Naive thymus-derived CD4-positive, alpha-beta T cell (primary cell): ENCODE measurements around the gene OCA2. TPM values are rescaled to one million over a fixed set of nuclear protein-coding genes. Genes with fewer than 3 reads are reported as not detected.

Source experiments
- ATAC-seq: fragments of 150-1000 bp; cut with Tn5 transposase; 2 replicates; pipeline ENCODE4 v1.10.0; 2021; ENCODE audit warnings: mild to moderate bottlenecking, moderate library complexity
- CTCF ChIA-PET: fragments of 350-600 bp; sonication (Branson Sonifier 250); formaldehyde crosslinking; loops from one replicate; lab custom pipeline; 2021; ENCODE audit warnings: antibody characterized with exemption; lab: Charles Lee
- POLR2A ChIA-PET: fragments of 350-600 bp; sonication (Branson Sonifier 250); formaldehyde crosslinking; loops from one replicate; lab custom pipeline; 2021; ENCODE audit warnings: antibody characterized with exemption, inconsistent platforms; lab: Charles Lee
- DNase-seq, 9 donors: peaks; one replicate each; pipeline versions ENCODE4 v3.0.0 to v3.0.0-alpha.2; 2020 to 2022; ENCODE audit warnings: mixed read lengths in 1 of 9
- H3K27ac ChIP-seq: one replicate; pipeline ENCODE4 v1.7.0; 2013; ENCODE audit warnings: mild to moderate bottlenecking, low read depth, low read length, moderate library complexity
- H3K27me3 ChIP-seq, 2 donors: one replicate each; pipeline ENCODE4 v1.7.0; 2013; ENCODE audit warnings: low read length in 2 of 2, mild to moderate bottlenecking in 2 of 2, moderate library complexity in 2 of 2; ENCODE audit not compliant: control insufficient read depth in 2 of 2, insufficient read depth in 2 of 2
- H3K36me3 ChIP-seq, 3 experiments: 1 replicate in 2 of 3; 2 replicates in 1 of 3; pipeline ENCODE4 v1.7.0; 2013; ENCODE audit warnings: low read length in 3 of 3, mild to moderate bottlenecking in 3 of 3, moderate library complexity in 1 of 3; ENCODE audit not compliant: insufficient read depth in 3 of 3, control insufficient read depth in 2 of 3
- H3K4me1 ChIP-seq, 2 donors: one replicate each; pipeline ENCODE4 v1.7.0; 2013; ENCODE audit warnings: low read length in 2 of 2, mild to moderate bottlenecking in 2 of 2, moderate library complexity in 1 of 2; ENCODE audit not compliant: control insufficient read depth in 2 of 2, insufficient read depth in 2 of 2
- H3K4me3 ChIP-seq: 2 replicates; pipeline ENCODE4 v1.7.0; 2013; ENCODE audit warnings: mild to moderate bottlenecking, low read length
- H3K9me3 ChIP-seq, 3 experiments: 1 replicate in 2 of 3; 2 replicates in 1 of 3; pipeline ENCODE4 v1.7.0; 2013; ENCODE audit warnings: low read length in 3 of 3; ENCODE audit not compliant: control insufficient read depth in 2 of 3
- H3K27ac Mint-ChIP-seq, 9 donors: one replicate each; pipeline ENCODE4 v1.8.0; 2020 to 2022; ENCODE audit warnings: mixed read lengths in 9 of 9, mild to moderate bottlenecking in 8 of 9, moderate library complexity in 5 of 9, inconsistent platforms in 2 of 9
- H3K27me3 Mint-ChIP-seq, 5 donors: one replicate each; pipeline ENCODE4 v1.8.0; 2021 to 2022; ENCODE audit warnings: mixed read lengths in 5 of 5, mild to moderate bottlenecking in 1 of 5
- H3K36me3 Mint-ChIP-seq, 5 donors: one replicate each; pipeline ENCODE4 v1.8.0; 2020 to 2022; ENCODE audit warnings: mixed read lengths in 5 of 5, mild to moderate bottlenecking in 3 of 5, inconsistent platforms in 1 of 5
- H3K4me1 Mint-ChIP-seq, 7 donors: one replicate each; pipeline ENCODE4 v1.8.0; 2020 to 2022; ENCODE audit warnings: mixed read lengths in 7 of 7, mild to moderate bottlenecking in 3 of 7, inconsistent platforms in 1 of 7
- H3K4me3 Mint-ChIP-seq, 10 donors: one replicate each; pipeline ENCODE4 v1.8.0; 2020 to 2022; ENCODE audit warnings: mild to moderate bottlenecking in 10 of 10, mixed read lengths in 10 of 10, moderate library complexity in 6 of 10, inconsistent platforms in 2 of 10
- H3K9me3 Mint-ChIP-seq, 11 donors: one replicate each; pipeline ENCODE4 v1.8.0; 2020 to 2022; ENCODE audit warnings: mixed read lengths in 11 of 11, mild to moderate bottlenecking in 4 of 11, inconsistent platforms in 1 of 11, moderate library complexity in 1 of 11
- intact Hi-C, 2 donors: fragments of 100-400 bp; cut with micrococcal nuclease; formaldehyde crosslinking; loops; one replicate each; pipeline ENCODE4 v1.15.1; 2023
- polyA plus RNA-seq, 2 donors: library from polyadenylated mRNA; unstranded; fragments of 300-500 nt; fragmentation: Illumina TruSeq; gene quantifications; one replicate each; pipeline ENCODE4 v1.2.3, GENCODE V29; 2021
- total RNA-seq, 6 experiments: library from RNA in 5 of 6; stranded (reverse) in 5 of 6; gene quantifications; 1 replicate in 5 of 6; 2 replicates in 1 of 6; pipeline ENCODE4 v1.2.3 and lab custom pipeline; 2021 to 2026

Gene OCA2
- total and polyA plus RNA-seq, 7 experiments from 2014 or later = not detected

DNA sequence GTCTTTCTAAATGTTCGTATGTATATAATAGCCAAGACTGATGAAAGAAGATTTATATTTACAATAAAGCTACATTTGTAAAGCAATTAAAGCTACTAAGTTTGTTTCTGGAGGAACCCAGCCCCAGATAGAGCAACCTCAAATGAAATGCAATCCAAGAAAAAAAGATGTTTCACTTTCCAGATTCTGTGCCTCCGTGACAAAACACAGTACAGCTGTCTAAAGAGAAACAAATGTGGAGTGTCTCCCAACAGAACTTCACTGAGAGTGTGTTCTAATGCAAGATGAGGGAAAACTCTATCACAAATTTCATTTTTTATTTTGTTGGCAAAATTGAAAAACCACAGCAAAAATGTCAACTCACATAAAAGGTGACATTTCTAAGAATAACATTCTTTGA is 317.0 kb downstream of the OCA2 start:
- Histone ChIP-seq H3K27ac (no peak overlapping the region), H3K9me3 (no peaks in the 10 kb centered on the region), H3K36me3 (no peaks in the 10 kb centered on the region), H3K4me1 (no peaks in the 10 kb centered on the region), H3K27me3 (no peaks in the 10 kb centered on the region), H3K4me3 (no peak overlapping the region)
- CTCF ChIA-PET = no interaction called here
- no peak overlapping the region for H3K4me3 Mint-ChIP-seq
- no peak for DNase-seq
- intact Hi-C loops = no loop called here
- H3K27ac Mint-ChIP-seq = no peak overlapping the region
- POLR2A ChIA-PET = no interaction called here
- H3K27me3 Mint-ChIP-seq = peaks cover 0 to 6% (median 0%) of the 10 kb centered on the region in 5 donors
- peaks cover 0 to 3% (median 0%) of the 10 kb centered on the region in 11 donors for H3K9me3 Mint-ChIP-seq
- no peak for ATAC-seq
- no peaks in the 10 kb centered on the region for H3K36me3 Mint-ChIP-seq
- no peaks in the 10 kb centered on the region for H3K4me1 Mint-ChIP-seq

DNA sequence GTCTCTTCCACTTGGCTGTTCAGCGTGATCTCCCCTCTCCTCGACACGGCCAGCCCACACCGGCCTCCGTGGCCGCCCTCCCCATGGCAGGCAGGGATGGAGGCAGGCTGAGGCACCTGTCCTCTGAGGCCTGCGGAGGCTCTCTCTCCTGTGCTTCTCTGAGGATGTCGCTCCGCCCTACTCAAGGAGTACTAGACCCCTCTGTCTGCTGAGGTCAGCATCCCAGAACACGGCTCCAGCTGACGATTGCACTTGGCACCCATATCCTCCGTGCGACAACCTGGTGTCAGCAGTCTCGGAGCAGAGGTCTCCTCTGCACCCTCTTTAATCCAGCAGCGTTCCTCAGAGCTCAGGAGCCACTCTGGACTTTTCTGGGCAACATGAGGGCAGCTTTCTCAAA is 322.6 kb downstream of the OCA2 start:
- Histone ChIP-seq H3K4me1 (no peaks in the 10 kb centered on the region), H3K9me3 (no peaks in the 10 kb centered on the region), H3K27me3 (no peaks in the 10 kb centered on the region), H3K4me3 (no peak overlapping the region), H3K27ac (no peak overlapping the region), H3K36me3 (no peaks in the 10 kb centered on the region)
- Mint-ChIP-seq H3K27ac (no peak overlapping the region), H3K9me3 (peaks cover 0 to 9% (median 5%) of the 10 kb centered on the region in 11 donors), H3K4me1 (no peaks in the 10 kb centered on the region), H3K36me3 (peaks cover 0 to 13% (median 0%) of the 10 kb centered on the region in 5 donors), H3K4me3 (no peak overlapping the region), H3K27me3 (peaks cover 0 to 17% (median 0%) of the 10 kb centered on the region in 5 donors)
- ChIA-PET POLR2A (no interaction called here), CTCF (no interaction called here)
- DNase-seq = no peak
- intact Hi-C loops = no loop called here
- ATAC-seq = no peak

DNA sequence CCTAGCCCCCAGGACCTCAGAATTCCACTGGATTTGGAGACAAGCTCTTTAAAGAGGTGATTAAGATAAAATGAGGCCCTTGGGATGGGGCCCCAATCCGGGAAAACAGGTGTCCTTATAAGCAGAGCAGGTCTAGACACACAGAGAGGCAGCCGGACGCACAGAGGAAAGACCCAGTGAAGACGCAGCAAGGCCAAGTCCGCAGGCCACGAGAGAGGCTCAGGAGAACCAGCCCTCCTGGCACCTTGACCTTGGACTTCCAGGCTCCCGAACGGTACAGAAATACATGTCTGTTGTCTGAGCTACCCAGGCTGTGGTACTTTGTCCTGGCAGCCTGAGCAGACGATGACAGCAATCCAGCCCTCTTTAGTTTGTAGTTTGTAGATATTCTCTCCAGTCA is 324.5 kb downstream of the OCA2 start:
- peaks cover 0 to 17% (median 0%) of the 10 kb centered on the region in 5 donors for H3K27me3 Mint-ChIP-seq
- Histone ChIP-seq H3K9me3 (peaks cover 0 to 9% (median 0%) of the 10 kb centered on the region in 3 experiments), H3K27ac (no peak overlapping the region), H3K36me3 (no peaks in the 10 kb centered on the region), H3K27me3 (no peaks in the 10 kb centered on the region), H3K4me3 (no peak overlapping the region), H3K4me1 (no peaks in the 10 kb centered on the region)
- ChIA-PET POLR2A (no interaction called here), CTCF (no interaction called here)
- no peak overlapping the region for H3K27ac Mint-ChIP-seq
- H3K4me1 Mint-ChIP-seq = peaks cover 0 to 3% (median 0%) of the 10 kb centered on the region in 7 donors
- ATAC-seq (no peak), DNase-seq (no peak)
- intact Hi-C loops = no loop called here
- H3K4me3 Mint-ChIP-seq = no peak overlapping the region
- H3K36me3 Mint-ChIP-seq = peaks cover 0 to 13% (median 0%) of the 10 kb centered on the region in 5 donors
- H3K9me3 Mint-ChIP-seq = peaks cover 0 to 12% (median 4%) of the 10 kb centered on the region in 11 donors

DNA sequence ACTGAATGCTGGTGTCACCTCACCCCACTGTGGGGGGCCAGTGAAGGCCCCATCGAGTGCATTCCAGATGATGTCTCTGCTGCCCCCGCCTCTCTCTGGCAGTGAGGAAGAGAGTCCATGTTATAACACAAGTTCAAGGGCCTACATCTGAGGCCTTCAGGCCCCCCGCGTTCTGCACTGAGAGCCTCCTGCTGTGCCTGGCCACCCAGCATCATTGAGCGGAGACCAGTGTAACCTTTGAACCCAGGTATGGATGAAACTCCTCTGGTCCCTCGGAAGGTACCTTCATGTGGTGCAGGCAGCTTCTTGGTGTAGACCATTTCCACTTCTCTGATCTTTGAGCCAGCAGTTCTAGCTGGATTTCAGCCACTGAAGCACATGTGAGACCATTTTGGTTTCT is 324.9 kb downstream of the OCA2 start:
- Mint-ChIP-seq H3K27ac (no peak overlapping the region), H3K9me3 (peaks cover 0 to 12% (median 4%) of the 10 kb centered on the region in 11 donors), H3K36me3 (peaks cover 0 to 13% (median 0%) of the 10 kb centered on the region in 5 donors), H3K4me3 (no peak overlapping the region), H3K27me3 (peaks cover 0 to 17% (median 0%) of the 10 kb centered on the region in 5 donors), H3K4me1 (peaks cover 0 to 3% (median 0%) of the 10 kb centered on the region in 7 donors)
- no peak overlapping the region for H3K4me3 ChIP-seq
- no peaks in the 10 kb centered on the region for H3K36me3 ChIP-seq
- H3K27me3 ChIP-seq = no peaks in the 10 kb centered on the region
- ChIA-PET POLR2A (no interaction called here), CTCF (no interaction called here)
- intact Hi-C loops = no loop called here
- peaks cover 0 to 9% (median 0%) of the 10 kb centered on the region in 3 experiments for H3K9me3 ChIP-seq
- H3K4me1 ChIP-seq = no peaks in the 10 kb centered on the region
- ATAC-seq = no peak
- no peak overlapping the region for H3K27ac ChIP-seq
- DNase-seq = no peak

DNA sequence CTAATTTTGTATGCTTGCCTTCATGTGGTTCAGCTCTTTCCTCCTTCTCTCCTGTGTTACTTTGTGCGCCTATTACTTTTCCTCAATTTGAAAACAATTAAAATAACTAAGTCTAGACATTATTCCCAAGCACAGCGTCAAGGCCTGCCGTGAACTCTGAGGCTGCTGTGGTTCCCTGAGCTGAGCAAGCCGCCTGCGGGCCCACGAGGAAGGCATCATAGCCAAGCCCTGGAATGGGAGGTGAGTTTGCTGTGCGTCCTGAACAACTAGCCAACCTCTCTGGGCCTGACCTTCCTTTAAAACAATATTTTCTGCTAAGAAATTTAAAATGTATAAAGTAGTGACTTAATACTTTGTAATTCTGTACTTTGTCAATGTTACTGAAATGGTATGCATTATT is 327.2 kb downstream of the OCA2 start:
- no peaks in the 10 kb centered on the region for H3K36me3 ChIP-seq
- Mint-ChIP-seq H3K36me3 (peaks cover 0 to 13% (median 0%) of the 10 kb centered on the region in 5 donors), H3K27me3 (peaks cover 0 to 17% (median 0%) of the 10 kb centered on the region in 5 donors), H3K9me3 (peaks cover 0 to 20% (median 9%) of the 10 kb centered on the region in 11 donors), H3K27ac (no peak overlapping the region), H3K4me1 (peaks cover 0 to 3% (median 0%) of the 10 kb centered on the region in 7 donors), H3K4me3 (no peak overlapping the region)
- POLR2A ChIA-PET = no interaction called here
- H3K4me3 ChIP-seq = no peak overlapping the region
- no peak overlapping the region for H3K27ac ChIP-seq
- H3K4me1 ChIP-seq = no peaks in the 10 kb centered on the region
- DNase-seq (no peak), ATAC-seq (no peak)
- H3K9me3 ChIP-seq = peaks cover 0 to 9% (median 0%) of the 10 kb centered on the region in 3 experiments
- no peaks in the 10 kb centered on the region for H3K27me3 ChIP-seq
- CTCF ChIA-PET = no interaction called here
- intact Hi-C loops = no loop called here

DNA sequence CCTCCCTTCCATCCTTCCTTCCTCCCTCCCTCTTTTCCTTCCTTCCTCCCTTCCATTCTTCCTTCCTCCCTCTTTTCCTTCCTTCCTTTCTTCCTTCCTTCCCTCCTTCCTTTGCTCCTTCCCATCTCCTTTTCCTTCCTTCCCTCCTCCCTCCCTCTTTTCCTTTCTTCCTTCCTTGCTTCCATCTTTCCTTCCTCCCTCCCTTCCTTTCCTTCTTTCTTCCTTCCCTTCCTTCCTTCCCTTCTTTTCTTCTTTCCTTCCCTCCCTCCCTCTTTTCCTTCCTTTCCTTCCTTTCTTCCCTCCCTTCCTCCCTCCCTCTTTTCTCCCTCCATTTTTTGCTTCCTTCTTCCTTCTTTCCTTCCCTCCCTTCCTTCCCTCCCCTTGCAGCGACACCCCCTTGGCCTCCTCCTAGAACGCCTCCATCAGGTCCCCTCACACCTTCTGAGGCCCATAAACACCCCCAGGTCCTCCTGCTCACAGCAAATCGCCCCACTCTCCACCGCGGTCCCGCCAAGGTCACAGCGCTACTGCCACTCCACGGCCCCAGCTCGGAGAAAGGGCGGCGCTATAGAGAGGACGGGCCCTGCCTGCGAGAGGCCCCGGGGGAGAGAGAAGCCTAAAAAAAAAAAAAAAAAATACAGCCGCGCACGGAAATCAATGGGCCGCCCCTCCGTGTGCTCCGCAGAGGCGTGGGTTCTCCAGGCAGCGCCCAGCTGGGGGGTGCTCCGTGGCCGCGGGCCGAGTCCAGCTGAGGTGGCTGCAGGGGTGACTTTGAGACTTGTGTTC is 328.2 kb downstream of the OCA2 start:
- intact Hi-C loops = no loop called here
- CTCF ChIA-PET = no interaction called here

More for the DNA sequence above, 328.2 kb downstream of the OCA2 start:
- Histone ChIP-seq H3K4me3 (no peak overlapping the region), H3K27ac (no peak overlapping the region), H3K36me3 (no peaks in the 10 kb centered on the region), H3K9me3 (peaks cover 0 to 16% (median 0%) of the 10 kb centered on the region in 3 experiments), H3K4me1 (no peaks in the 10 kb centered on the region), H3K27me3 (no peaks in the 10 kb centered on the region)
- POLR2A ChIA-PET = no interaction called here
- Mint-ChIP-seq H3K4me3 (no peak overlapping the region), H3K36me3 (peaks cover 0 to 11% (median 0%) of the 10 kb centered on the region in 5 donors), H3K27ac (no peak overlapping the region), H3K9me3 (peaks cover 0 to 23% (median 9%) of the 10 kb centered on the region in 11 donors), H3K4me1 (peaks cover 0 to 3% (median 0%) of the 10 kb centered on the region in 7 donors), H3K27me3 (peaks cover 0 to 11% (median 0%) of the 10 kb centered on the region in 5 donors)
- DNase-seq = no peak
- no peak for ATAC-seq
